Activated T-helper 2 cell treated with anti-CD3 and anti-CD28 coated beads, Interferon-gamma antibody, Interleukin-2, Interleukin-4, amounts not matched to agents 10 μg/mL and 5 μg/mL and 100 μg/mL, durations not matched to agents 14 hours and 24 hours and 36 hours (primary cell): ENCODE measurements around the gene PDIA4. TPM values are rescaled to one million over a fixed set of nuclear protein-coding genes. Genes with fewer than 3 reads are reported as not detected.
"Not testable (repeated sequence)": the region's sequence is repeated elsewhere in the genome, so short reads cannot be mapped to it uniquely, and the experiment has no call there.

Experiments used
- DNase-seq: peaks from one replicate; pipeline ENCODE4 v3.0.0; 2021; ENCODE audit warnings: low spot score
- H3K27ac Mint-ChIP-seq: one replicate; pipeline ENCODE4 v1.8.0; 2021; ENCODE audit warnings: mixed read lengths
- H3K27me3 Mint-ChIP-seq: one replicate; pipeline ENCODE4 v1.8.0; 2021; ENCODE audit warnings: low read depth, mixed read lengths
- H3K36me3 Mint-ChIP-seq: one replicate; pipeline ENCODE4 v1.8.0; 2021; ENCODE audit warnings: low read depth, mixed read lengths
- H3K4me1 Mint-ChIP-seq: one replicate; pipeline ENCODE4 v1.8.0; 2021; ENCODE audit warnings: low read depth, mixed read lengths
- H3K4me3 Mint-ChIP-seq: one replicate; pipeline ENCODE4 v1.8.0; 2021; ENCODE audit warnings: low read depth, mild to moderate bottlenecking, moderate library complexity, mixed read lengths
- H3K9me3 Mint-ChIP-seq: one replicate; pipeline ENCODE4 v1.8.0; 2021; ENCODE audit warnings: mixed read lengths
- intact Hi-C: fragments of 100-400 bp; cut with micrococcal nuclease; formaldehyde crosslinking; loops from one replicate; pipeline ENCODE4 v1.15.1; 2023
- total RNA-seq: library from RNA; stranded (reverse); gene quantifications from 2 replicates; pipeline ENCODE4 v1.2.3, GENCODE V29; 2022

PDIA4 gene
- total RNA-seq, 1 donor from 2014 or later, result 155 TPM

DNA sequence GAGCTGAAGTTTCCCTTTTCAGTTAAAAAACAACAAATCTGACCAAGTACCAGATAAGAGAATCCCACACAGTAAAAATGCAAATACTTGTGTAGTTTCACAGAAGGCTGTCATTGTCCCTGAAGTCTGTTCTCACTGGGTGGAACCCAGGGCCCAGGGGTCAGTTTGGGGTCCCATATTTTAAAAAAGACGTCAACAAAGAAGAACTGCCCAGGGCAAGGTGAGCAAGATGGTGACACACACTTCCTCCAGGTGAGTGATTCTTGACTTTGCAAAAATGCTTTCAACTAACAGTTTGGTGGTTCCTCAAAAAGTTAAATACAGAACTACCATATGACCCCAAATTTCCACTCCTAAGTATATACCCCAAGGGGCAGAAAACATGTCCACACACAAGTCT is 36.8 kb downstream of the PDIA4 start:
- Mint-ChIP-seq H3K36me3 (no peaks in the 10 kb centered on the region), H3K4me3 (no peak overlapping the region), H3K27ac (no peak overlapping the region), H3K4me1 (peaks cover 16% of the 10 kb centered on the region), H3K27me3 (no peaks in the 10 kb centered on the region), H3K9me3 (no peaks in the 10 kb centered on the region)
- intact Hi-C loops, result no loop called here
- DNase-seq, result no peak

- DNase-seq, result no peak
- Mint-ChIP-seq H3K27ac (peak overlapping the region; percentile 92), H3K27me3 (peaks cover 2% of the 10 kb centered on the region), H3K4me1 (peaks cover 38% of the 10 kb centered on the region), H3K36me3 (no peaks in the 10 kb centered on the region), H3K4me3 (peak overlapping the region; percentile 95), H3K9me3 (no peaks in the 10 kb centered on the region)
- intact Hi-C loops, result no loop called here
Measured at GRCh38 chr7:148987751-148988512, 40.4 kb downstream of the PDIA4 start.

GRCh38 chr7:148987010-148987750 is 41.1 kb downstream of the PDIA4 start:
- Mint-ChIP-seq H3K4me1 (peaks cover 38% of the 10 kb centered on the region), H3K27ac (peak overlapping the region; percentile 92), H3K27me3 (peaks cover 2% of the 10 kb centered on the region), H3K36me3 (no peaks in the 10 kb centered on the region), H3K9me3 (no peaks in the 10 kb centered on the region), H3K4me3 (peak overlapping the region; percentile 95)
- DNase-seq, result peak; percentile 76
- intact Hi-C loops, result no loop called here

- DNase-seq, result no peak
- no peaks in the 10 kb centered on the region for H3K36me3 Mint-ChIP-seq
- intact Hi-C loops, result no loop called here
- H3K27me3 Mint-ChIP-seq, result peaks cover 2% of the 10 kb centered on the region
- H3K4me3 Mint-ChIP-seq, result peak overlapping the region; percentile 62
- peaks cover 38% of the 10 kb centered on the region for H3K4me1 Mint-ChIP-seq
- no peaks in the 10 kb centered on the region for H3K9me3 Mint-ChIP-seq
- H3K27ac Mint-ChIP-seq, result peak overlapping the region; percentile 92
Measured at GRCh38 chr7:148986742-148987009, 41.6 kb downstream of the PDIA4 start.

DNA sequence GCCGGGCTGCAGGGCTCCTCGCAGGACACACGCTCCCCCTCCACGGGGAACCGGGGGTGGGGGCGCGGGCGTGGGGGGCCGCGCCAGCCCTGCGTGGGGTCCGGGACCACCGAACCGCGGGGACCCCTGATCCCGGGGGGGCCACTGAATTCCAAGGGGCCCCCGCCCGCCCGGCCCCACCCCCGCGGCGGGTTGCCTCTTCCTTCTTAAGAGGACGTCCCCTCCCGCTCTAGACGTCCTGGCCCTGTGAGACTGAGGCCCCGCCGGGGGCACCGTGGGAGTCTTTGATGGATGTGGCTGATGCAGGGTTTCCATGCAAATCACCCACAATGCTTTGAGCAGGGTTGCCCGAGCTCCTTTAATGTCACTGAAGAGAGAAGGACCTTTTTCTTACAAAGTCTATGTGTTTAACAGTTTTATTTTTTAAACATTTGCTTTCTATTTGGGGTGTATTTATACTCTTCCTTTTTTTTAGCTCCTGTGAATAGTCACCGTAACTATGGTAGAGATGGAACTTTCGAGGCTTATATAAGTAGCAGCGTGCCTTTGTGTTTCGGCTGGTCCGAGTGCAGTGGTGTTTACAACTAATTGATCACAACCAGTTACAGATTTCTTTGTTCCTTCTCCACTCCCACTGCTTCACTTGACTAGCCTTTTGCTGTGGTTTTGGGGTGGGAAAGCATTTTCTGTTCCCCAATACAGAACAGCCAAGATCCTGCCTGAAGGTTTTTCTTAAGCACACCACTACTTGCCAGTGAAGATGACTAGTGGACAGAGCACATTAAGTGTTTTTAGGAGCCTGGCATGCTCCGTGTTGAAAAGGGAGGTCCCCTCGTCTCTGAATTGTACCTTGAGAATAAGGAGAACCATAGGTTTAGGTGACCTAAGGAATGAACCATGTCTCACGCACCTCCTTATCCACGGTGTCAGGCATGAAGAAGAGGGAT is 44.8 kb downstream of the PDIA4 start:
- H3K27me3 Mint-ChIP-seq, result peaks cover 5% of the 10 kb centered on the region
- H3K4me1 Mint-ChIP-seq, result peaks cover 39% of the 10 kb centered on the region
- peak overlapping the region; percentile 85 for H3K27ac Mint-ChIP-seq
- intact Hi-C loops, result loop anchor here (1.0 to 5.0 kb wide), 4 partner anchors 20 to 286 kb away; partner anchors contain the start of genes CUL1 and PDIA4
- peak; percentile 71 for DNase-seq
- H3K4me3 Mint-ChIP-seq, result peak overlapping the region; percentile 97
- peaks cover 7% of the 10 kb centered on the region for H3K9me3 Mint-ChIP-seq
- H3K36me3 Mint-ChIP-seq, result no peaks in the 10 kb centered on the region

- Mint-ChIP-seq H3K9me3 (peaks cover 7% of the 10 kb centered on the region), H3K4me1 (peaks cover 32% of the 10 kb centered on the region), H3K27ac (peak overlapping the region; percentile 74), H3K36me3 (no peaks in the 10 kb centered on the region), H3K4me3 (peak overlapping the region; percentile 97), H3K27me3 (peaks cover 5% of the 10 kb centered on the region)
- DNase-seq, result no peak
- intact Hi-C loops, result loop anchor here (1.0 to 5.0 kb wide), 4 partner anchors 19 to 285 kb away; partner anchors contain the start of genes CUL1 and PDIA4
Measured at GRCh38 chr7:148982654-148983199, 45.6 kb downstream of the PDIA4 start.

GRCh38 chr7:148979827-148980226 is 48.5 kb downstream of the PDIA4 start:
- no peak overlapping the region for H3K27ac Mint-ChIP-seq

GRCh38 chr7:148979072-148979471 is 49.2 kb downstream of the PDIA4 start:
- H3K27ac Mint-ChIP-seq, intact Hi-C loops, DNase-seq, H3K36me3 Mint-ChIP-seq, H3K27me3 Mint-ChIP-seq, H3K9me3 Mint-ChIP-seq, H3K4me3 Mint-ChIP-seq: not testable (repeated sequence)
- H3K4me1 Mint-ChIP-seq, result peaks cover 11% of the 10 kb centered on the region

More at GRCh38 chr7:148979827-148980226, 48.5 kb downstream of the PDIA4 start:
- Mint-ChIP-seq H3K4me3 (no peak overlapping the region), H3K4me1 (peaks cover 17% of the 10 kb centered on the region), H3K36me3 (no peaks in the 10 kb centered on the region), H3K9me3 (peaks cover 7% of the 10 kb centered on the region), H3K27me3 (peaks cover 3% of the 10 kb centered on the region)
- DNase-seq, result no peak
- intact Hi-C loops, result loop anchor here (5.0 kb wide), 1 partner anchor 283 kb away; the partner anchor contains the start of gene CUL1

- DNase-seq, result no peak
- Mint-ChIP-seq H3K9me3 (peaks cover 7% of the 10 kb centered on the region), H3K36me3 (no peaks in the 10 kb centered on the region), H3K27ac (no peak overlapping the region), H3K27me3 (peaks cover 8% of the 10 kb centered on the region), H3K4me3 (no peak overlapping the region), H3K4me1 (peaks cover 5% of the 10 kb centered on the region)
- intact Hi-C loops, result no loop called here
Measured at GRCh38 chr7:148978091-148978490, 50.2 kb downstream of the PDIA4 start.

GRCh38 chr7:148975896-148976295 is 52.4 kb downstream of the PDIA4 start:
- no peak overlapping the region for H3K4me3 Mint-ChIP-seq
- no peaks in the 10 kb centered on the region for H3K36me3 Mint-ChIP-seq
- intact Hi-C loops, result no loop called here
- no peak for DNase-seq
- H3K27me3 Mint-ChIP-seq, result peaks cover 5% of the 10 kb centered on the region
- no peak overlapping the region for H3K27ac Mint-ChIP-seq
- H3K4me1 Mint-ChIP-seq, result peaks cover 5% of the 10 kb centered on the region
- peaks cover under 1% of the 10 kb centered on the region for H3K9me3 Mint-ChIP-seq

DNA sequence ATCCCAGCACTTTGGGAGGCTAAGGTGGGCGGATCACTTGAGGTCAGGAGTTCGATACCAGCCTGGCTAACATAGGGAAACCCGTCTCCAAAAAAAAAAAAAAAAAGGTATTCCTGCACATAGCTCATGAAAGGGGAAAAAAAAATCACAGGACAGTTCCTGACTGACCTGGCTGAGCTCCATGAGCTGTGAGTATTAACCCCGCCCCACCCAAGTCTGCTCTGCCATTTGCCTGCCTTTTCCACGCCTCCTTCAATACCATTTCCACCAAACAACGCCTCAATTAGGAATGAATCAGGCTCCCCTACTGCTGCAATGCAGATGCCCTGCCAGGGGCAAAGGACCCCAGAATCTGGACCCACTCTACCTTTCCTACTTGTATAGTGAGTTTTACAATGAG is 55.0 kb downstream of the PDIA4 start:
- Mint-ChIP-seq H3K27ac (no peak overlapping the region), H3K9me3 (no peaks in the 10 kb centered on the region), H3K4me3 (no peak overlapping the region), H3K36me3 (no peaks in the 10 kb centered on the region), H3K27me3 (peaks cover 5% of the 10 kb centered on the region), H3K4me1 (no peaks in the 10 kb centered on the region)
- intact Hi-C loops, result no loop called here
- no peak for DNase-seq

DNA sequence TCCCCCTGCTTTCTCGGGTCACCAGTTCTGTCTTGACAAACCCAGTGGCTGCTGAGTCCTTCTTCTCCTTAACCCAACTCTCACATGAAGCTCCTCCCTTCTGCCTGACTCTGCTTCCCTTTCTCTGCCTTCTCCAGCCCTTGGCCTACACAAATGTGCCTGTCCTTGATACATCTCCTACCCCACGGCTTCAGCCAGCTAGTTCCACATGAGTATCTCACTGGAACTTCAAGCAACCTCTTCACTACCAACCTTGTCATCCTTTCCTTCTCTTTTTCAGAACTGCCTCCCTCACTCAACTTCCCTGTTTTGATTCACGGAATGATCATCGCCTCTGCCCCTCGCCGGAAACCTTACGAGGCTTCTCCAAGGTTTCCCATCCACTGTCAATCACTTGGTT is 55.9 kb downstream of the PDIA4 start:
- no peaks in the 10 kb centered on the region for H3K9me3 Mint-ChIP-seq
- no peak overlapping the region for H3K4me3 Mint-ChIP-seq
- peaks cover 5% of the 10 kb centered on the region for H3K27me3 Mint-ChIP-seq
- intact Hi-C loops, result no loop called here
- no peaks in the 10 kb centered on the region for H3K4me1 Mint-ChIP-seq
- no peaks in the 10 kb centered on the region for H3K36me3 Mint-ChIP-seq
- DNase-seq, result no peak
- H3K27ac Mint-ChIP-seq, result no peak overlapping the region
